ENCODE results near the gene SMNDC1. TPM values are rescaled to one million over a fixed set of nuclear protein-coding genes. Genes with fewer than 3 reads are reported as not detected.

SMNDC1 gene
- total and polyA plus RNA-seq, 10 donors = 10.3 to 34.8 (median 19.7) TPM

- TF ChIP-seq POLR2A (IDR thresholded peaks at IDR 0.05) (no peak), POLR2AphosphoS5 (IDR thresholded peaks at IDR 0.05) (no peak), CTCF (IDR thresholded peaks at IDR 0.05 in 8 of 11, conservative IDR thresholded peaks at IDR 0.05 in 3 of 11) (no peak)
- no peaks in the 10 kb centered on the region for H3K36me3 ChIP-seq
- no peaks in the 10 kb centered on the region for H3K27me3 ChIP-seq (replicated peaks in 1 of 7)
- 58 to 74% (median 63%) methylated on average over 2 of the region's 2 CpGs for WGBS, 5 donors
- no peaks in the 10 kb centered on the region for H3K9me3 ChIP-seq
- DNase-seq = no peak
- peaks cover 20 to 52% (median 40%) of the 10 kb centered on the region in 6 donors for H3K4me1 ChIP-seq
- no peak overlapping the region for H3K27ac ChIP-seq
- no peak overlapping the region for H3K4me3 ChIP-seq
- intact Hi-C loops (cut with DNase I; ENCODE audit: low total_unique reads) = loop anchor here (5.0 kb wide), 1 partner anchor 194 kb away; no protein-coding TSS in a partner anchor
Measured at GRCh38 chr10:110352930-110353243, 48.2 kb upstream of the SMNDC1 start.

- Histone ChIP-seq H3K4me3 (no peak overlapping the region), H3K9me3 (no peaks in the 10 kb centered on the region), H3K27ac (no peak overlapping the region), H3K4me1 (peaks cover 14 to 32% (median 22%) of the 10 kb centered on the region in 6 donors), H3K27me3 (replicated peaks in 1 of 7) (no peaks in the 10 kb centered on the region), H3K36me3 (no peaks in the 10 kb centered on the region)
- DNase-seq = no peak
- TF ChIP-seq POLR2A (IDR thresholded peaks at IDR 0.05) (no peak), POLR2AphosphoS5 (IDR thresholded peaks at IDR 0.05) (no peak), CTCF (IDR thresholded peaks at IDR 0.05 in 8 of 11, conservative IDR thresholded peaks at IDR 0.05 in 3 of 11) (no peak)
- intact Hi-C loops (cut with DNase I; ENCODE audit: low total_unique reads) = loop anchor here (5.0 kb wide), 1 partner anchor 196 kb away; no protein-coding TSS in a partner anchor
- 89 to 98% (median 97%) methylated on average over 2 of the region's 2 CpGs for WGBS, 5 donors
Measured at GRCh38 chr10:110350812-110351211, 46.1 kb upstream of the SMNDC1 start.

- intact Hi-C loops (cut with DNase I; ENCODE audit: low total_unique reads) = loop anchor here (5.0 kb wide), 1 partner anchor 197 kb away; no protein-coding TSS in a partner anchor
- WGBS, 5 donors = 72 to 86% (median 84%) methylated on average over 3 of the region's 3 CpGs
- no peak for DNase-seq
Measured at GRCh38 chr10:110349831-110350230, 45.1 kb upstream of the SMNDC1 start.

GRCh38 chr10:110349386-110349785 lies 44.7 kb upstream of the SMNDC1 start:
- peaks cover 3 to 25% (median 10%) of the 10 kb centered on the region in 6 donors for H3K4me1 ChIP-seq
- WGBS, 5 donors = 58 to 74% (median 61%) methylated on average over 5 of the region's 5 CpGs

More at GRCh38 chr10:110349831-110350230, 45.1 kb upstream of the SMNDC1 start:
- no peak for TF ChIP-seq POLR2AphosphoS5 (IDR thresholded peaks at IDR 0.05)
- no peak for TF ChIP-seq POLR2A (IDR thresholded peaks at IDR 0.05)
- TF ChIP-seq CTCF (IDR thresholded peaks at IDR 0.05 in 8 of 11, conservative IDR thresholded peaks at IDR 0.05 in 3 of 11) = no peak
- Histone ChIP-seq H3K27ac (no peak overlapping the region), H3K4me1 (peaks cover 7 to 27% (median 14%) of the 10 kb centered on the region in 6 donors), H3K4me3 (no peak overlapping the region), H3K36me3 (no peaks in the 10 kb centered on the region), H3K27me3 (replicated peaks in 1 of 7) (no peaks in the 10 kb centered on the region), H3K9me3 (no peaks in the 10 kb centered on the region)

More at GRCh38 chr10:110349386-110349785, 44.7 kb upstream of the SMNDC1 start:
- no peak overlapping the region for H3K27ac ChIP-seq
- TF ChIP-seq CTCF (IDR thresholded peaks at IDR 0.05 in 8 of 11, conservative IDR thresholded peaks at IDR 0.05 in 3 of 11) (no peak), POLR2A (IDR thresholded peaks at IDR 0.05) (no peak), POLR2AphosphoS5 (IDR thresholded peaks at IDR 0.05) (no peak)
- no peaks in the 10 kb centered on the region for H3K9me3 ChIP-seq
- intact Hi-C loops (cut with DNase I; ENCODE audit: low total_unique reads) = no loop called here
- H3K27me3 ChIP-seq (replicated peaks in 1 of 7) = no peaks in the 10 kb centered on the region
- no peaks in the 10 kb centered on the region for H3K36me3 ChIP-seq
- DNase-seq = no peak
- H3K4me3 ChIP-seq = no peak overlapping the region

Data from spleen (tissue), 11 donors.